ENCODE results near the gene KIF5C. TPM values are rescaled to one million over a fixed set of nuclear protein-coding genes. Genes with fewer than 3 reads are reported as not detected.

The KIF5C gene
- polyA plus RNA-seq, 1 donor (not counting 4 experiments of a cell fraction or from before 2014, with no cell fraction given), result 0.03 TPM

GRCh38 chr2:149058936-149059335 is 183.9 kb downstream of the KIF5C start:
- Histone ChIP-seq H3K4me1 (ENCODE audit: control insufficient read depth, extremely low read depth, insufficient read depth, low read length) (peaks cover 43% of the 10 kb centered on the region), H3K9me1 (ENCODE audit: control insufficient read depth, extremely low read depth, insufficient read depth, low read length) (no peaks in the 10 kb centered on the region), H3K27ac (ENCODE audit: control insufficient read depth, insufficient read depth, low read length) (peak overlapping the region; percentile 13), H2AFZ (ENCODE audit: control insufficient read depth, low read length) (no peak overlapping the region), H3K27me3 (ENCODE audit: control insufficient read depth, extremely low read depth, insufficient read depth, low read length) (no peaks in the 10 kb centered on the region), H3K79me2 (ENCODE audit: control insufficient read depth, insufficient read depth, low read length) (no peaks in the 10 kb centered on the region), H3K4me2 (ENCODE audit: control insufficient read depth, extremely low read depth, insufficient read depth, low read depth, low read length) (peak overlapping the region; percentile 42), H3K36me3 (ENCODE audit: control insufficient read depth in 2 of 2, extremely low read depth in 1 of 2, insufficient read depth in 2 of 2, low read length in 2 of 2) (no peaks in the 10 kb centered on the region), H4K20me1 (ENCODE audit: control insufficient read depth, extremely low read depth, insufficient read depth, low read length) (no peaks in the 10 kb centered on the region), H3K9me3 (ENCODE audit: control insufficient read depth, low read depth, low read length) (no peaks in the 10 kb centered on the region), H3K9ac (ENCODE audit: control insufficient read depth, extremely low read depth, insufficient read depth, low read length) (no peak overlapping the region), H3K4me3 (ENCODE audit: control insufficient read depth in 2 of 3, extremely low read depth in 1 of 3, insufficient read depth in 2 of 3, low read depth in 1 of 3, low read length in 3 of 3) (no peak overlapping the region)
- FAIRE-seq, result peak; percentile 75
- no peak for TF ChIP-seq EZH2 (IDR thresholded peaks at IDR 0.05; ENCODE audit: low read length)
- DNase-seq (ENCODE audit: low read depth, low spot score), result no peak
- dilution Hi-C loops (cut with MboI; ENCODE audit: extremely low pct_ligation_motif_present, low sequenced_read_pairs), result no loop called here

DNA sequence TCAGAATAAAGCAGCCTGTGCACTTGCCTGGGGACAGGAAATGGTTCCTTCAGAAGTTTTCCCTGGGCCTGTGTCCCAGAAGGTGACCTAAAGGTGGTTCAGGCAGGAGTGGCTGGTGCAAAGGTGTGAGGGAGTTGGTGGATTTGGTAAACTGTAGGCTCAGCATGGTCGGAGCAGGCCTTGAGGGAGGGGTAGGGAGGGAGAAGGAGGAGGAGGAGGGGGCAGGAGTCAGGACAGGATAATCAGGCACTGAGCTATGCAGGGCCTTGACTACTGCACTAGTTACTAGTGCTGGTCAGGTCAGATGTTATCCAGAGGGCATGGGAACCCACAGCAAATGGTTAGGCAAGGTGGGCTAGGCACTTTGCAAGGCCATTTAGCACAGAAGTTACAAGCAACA is 184.8 kb downstream of the KIF5C start:
- peaks cover 47% of the 10 kb centered on the region for H3K4me1 ChIP-seq (ENCODE audit: control insufficient read depth, extremely low read depth, insufficient read depth, low read length)
- no peaks in the 10 kb centered on the region for H3K79me2 ChIP-seq (ENCODE audit: control insufficient read depth, insufficient read depth, low read length)
- no peak overlapping the region for H2AFZ ChIP-seq (ENCODE audit: control insufficient read depth, low read length)
- H3K9ac ChIP-seq (ENCODE audit: control insufficient read depth, extremely low read depth, insufficient read depth, low read length), result no peak overlapping the region
- no peak overlapping the region for H3K27ac ChIP-seq (ENCODE audit: control insufficient read depth, insufficient read depth, low read length)
- no peak overlapping the region for H3K4me3 ChIP-seq (ENCODE audit: control insufficient read depth in 2 of 3, extremely low read depth in 1 of 3, insufficient read depth in 2 of 3, low read depth in 1 of 3, low read length in 3 of 3)
- no peak overlapping the region for H3K4me2 ChIP-seq (ENCODE audit: control insufficient read depth, extremely low read depth, insufficient read depth, low read depth, low read length)
- no peaks in the 10 kb centered on the region for H3K27me3 ChIP-seq (ENCODE audit: control insufficient read depth, extremely low read depth, insufficient read depth, low read length)
- H4K20me1 ChIP-seq (ENCODE audit: control insufficient read depth, extremely low read depth, insufficient read depth, low read length), result no peaks in the 10 kb centered on the region
- H3K9me3 ChIP-seq (ENCODE audit: control insufficient read depth, low read depth, low read length), result no peaks in the 10 kb centered on the region
- no peaks in the 10 kb centered on the region for H3K36me3 ChIP-seq (ENCODE audit: control insufficient read depth in 2 of 2, extremely low read depth in 1 of 2, insufficient read depth in 2 of 2, low read length in 2 of 2)
- FAIRE-seq, result no peak
- TF ChIP-seq CTCF (optimal IDR thresholded peaks at IDR 0.05 in 1 of 3, IDR thresholded peaks at IDR 0.05 in 1 of 3, conservative IDR thresholded peaks at IDR 0.05 in 1 of 3; ENCODE audit: extremely low read depth in 1 of 3, insufficient read depth in 2 of 3, low read length in 3 of 3) (no peak), EZH2 (IDR thresholded peaks at IDR 0.05; ENCODE audit: low read length) (no peak)
- no peaks in the 10 kb centered on the region for H3K9me1 ChIP-seq (ENCODE audit: control insufficient read depth, extremely low read depth, insufficient read depth, low read length)
- dilution Hi-C loops (cut with MboI; ENCODE audit: extremely low pct_ligation_motif_present, low sequenced_read_pairs), result no loop called here
- DNase-seq (ENCODE audit: low read depth, low spot score), result no peak

- no peak overlapping the region for H2AFZ ChIP-seq (ENCODE audit: control insufficient read depth, low read length)
- no peaks in the 10 kb centered on the region for H3K36me3 ChIP-seq (ENCODE audit: control insufficient read depth in 2 of 2, extremely low read depth in 1 of 2, insufficient read depth in 2 of 2, low read length in 2 of 2)
- TF ChIP-seq EZH2 (IDR thresholded peaks at IDR 0.05; ENCODE audit: low read length) (no peak), CTCF (optimal IDR thresholded peaks at IDR 0.05 in 1 of 3, IDR thresholded peaks at IDR 0.05 in 1 of 3, conservative IDR thresholded peaks at IDR 0.05 in 1 of 3; ENCODE audit: extremely low read depth in 1 of 3, insufficient read depth in 2 of 3, low read length in 3 of 3) (no peak)
- H3K27me3 ChIP-seq (ENCODE audit: control insufficient read depth, extremely low read depth, insufficient read depth, low read length), result no peaks in the 10 kb centered on the region
- no peaks in the 10 kb centered on the region for H3K79me2 ChIP-seq (ENCODE audit: control insufficient read depth, insufficient read depth, low read length)
- DNase-seq (ENCODE audit: low read depth, low spot score) (no peak), FAIRE-seq (no peak)
- no peak overlapping the region for H3K9ac ChIP-seq (ENCODE audit: control insufficient read depth, extremely low read depth, insufficient read depth, low read length)
- no peak overlapping the region for H3K4me3 ChIP-seq (ENCODE audit: control insufficient read depth in 2 of 3, extremely low read depth in 1 of 3, insufficient read depth in 2 of 3, low read depth in 1 of 3, low read length in 3 of 3)
- H3K9me3 ChIP-seq (ENCODE audit: control insufficient read depth, low read depth, low read length), result no peaks in the 10 kb centered on the region
- H3K4me1 ChIP-seq (ENCODE audit: control insufficient read depth, extremely low read depth, insufficient read depth, low read length), result peaks cover 47% of the 10 kb centered on the region
- no peak overlapping the region for H3K27ac ChIP-seq (ENCODE audit: control insufficient read depth, insufficient read depth, low read length)
- dilution Hi-C loops (cut with MboI; ENCODE audit: extremely low pct_ligation_motif_present, low sequenced_read_pairs), result no loop called here
- no peaks in the 10 kb centered on the region for H4K20me1 ChIP-seq (ENCODE audit: control insufficient read depth, extremely low read depth, insufficient read depth, low read length)
- no peak overlapping the region for H3K4me2 ChIP-seq (ENCODE audit: control insufficient read depth, extremely low read depth, insufficient read depth, low read depth, low read length)
- H3K9me1 ChIP-seq (ENCODE audit: control insufficient read depth, extremely low read depth, insufficient read depth, low read length), result no peaks in the 10 kb centered on the region
Measured at GRCh38 chr2:149061133-149061745, 186.2 kb downstream of the KIF5C start.
